Stomach (tissue), 9 donors: ENCODE data around the gene ZNF318. TPM values are rescaled to one million over a fixed set of nuclear protein-coding genes. Genes with fewer than 3 reads are reported as not detected.
"Not testable (repeated sequence)": the region's sequence is repeated elsewhere in the genome, so short reads cannot be mapped to it uniquely, and the experiment has no call there.

Experiments used
- DNase-seq, 2 donors: peaks; one replicate each; pipeline versions ENCODE4 v3.0.0 to v3.0.0-alpha.2; 2013 to 2019
- H3K27ac ChIP-seq, 5 donors: fragments of 200-600 bp in 4 of 5; sonication (generic) in 4 of 5; one replicate each; pipeline ENCODE4 v1.5.1; 2013 to 2019; ENCODE audit warnings: mild to moderate bottlenecking in 1 of 5, moderate library complexity in 1 of 5
- H3K27me3 ChIP-seq, 3 donors: fragments of 200-600 bp; sonication (generic); one replicate each; pipeline ENCODE4 v1.5.1; 2017 to 2019; ENCODE audit warnings: mixed run types in 1 of 3
- H3K36me3 ChIP-seq, 4 donors: fragments of 200-600 bp; sonication (generic); 1 replicate in 3 of 4; 2 replicates in 1 of 4; pipeline ENCODE4 v1.5.1; 2016 to 2019
- H3K4me1 ChIP-seq, 4 donors: fragments of 200-600 bp; sonication (generic); one replicate each; pipeline ENCODE4 v1.5.1; 2016 to 2019
- H3K4me3 ChIP-seq, 4 donors: fragments of 200-600 bp; sonication (generic) in 3 of 4; one replicate each; pipeline ENCODE4 v1.5.1; 2016 to 2019; ENCODE audit warnings: mild to moderate bottlenecking in 1 of 4
- H3K9me3 ChIP-seq, 4 donors: fragments of 200-600 bp; sonication (generic); one replicate each; pipeline ENCODE4 v1.5.1; 2016 to 2019
- CTCF ChIP-seq, 7 experiments: fragments of 450-650 bp in 4 of 7; fragments of 200-600 bp in 3 of 7; sonication (generic) in 3 of 7; IDR thresholded peaks; one replicate each; pipeline ENCODE4 v1.5.1; 2016 to 2019; ENCODE audit warnings: antibody characterized with exemption in 7 of 7, control low read depth in 2 of 7, mild to moderate bottlenecking in 1 of 7
- EP300 ChIP-seq: sonication (generic); formaldehyde crosslinking; IDR thresholded peaks from one replicate; pipeline ENCODE4 v1.6.1; 2017; ENCODE audit warnings: antibody characterized with exemption
- POLR2A ChIP-seq, 4 donors: fragments of 450-650 bp; IDR thresholded peaks; one replicate each; pipeline ENCODE4 v1.6.1; 2016; ENCODE audit warnings: antibody characterized with exemption in 4 of 4, control low read depth in 2 of 4, mild to moderate bottlenecking in 1 of 4, moderate library complexity in 1 of 4
- POLR2AphosphoS5 ChIP-seq, 3 donors: sonication (generic); formaldehyde crosslinking; IDR thresholded peaks; one replicate each; pipeline ENCODE4 v1.6.1; 2016; ENCODE audit warnings: antibody characterized with exemption in 3 of 3
- WGBS, 5 donors: extraction: QIAGEN DNeasy Blood & Tissue Kit in 3 of 5; methylation state at CpG; one replicate each; pipeline versions ENCODE4 v1.1.5 to v1.1.7; 2013 to 2018; 5-methylcytosine and 5-hydroxymethylcytosine counted together
- intact Hi-C: fragments of 100-400 bp; cut with DNase I; formaldehyde crosslinking; loops from one replicate; pipeline ENCODE4 v1.15.1; 2023; ENCODE audit warnings: low total_unique reads
- polyA plus RNA-seq, 3 donors: library from polyadenylated mRNA; stranded (reverse); fragments of 200-250 nt; gene quantifications; one replicate each; pipeline ENCODE4 v1.2.3, GENCODE V29; 2013
- total RNA-seq, 5 donors: library from RNA; depleted of rRNA; stranded (reverse); fragments of >200 nt; gene quantifications; one replicate each; pipeline versions ENCODE4 v1.1.0 to v1.2.3, GENCODE V29; 2014 to 2016
- donor health status: healthy with polysubstance abuse.
- donor health status: Bipolar disorder and iron deficiency.
- donor health status: healthy.

The ZNF318 gene
- total and polyA plus RNA-seq, 8 donors: 2.6 to 13.3 (median 7.2) TPM

GRCh38 chr6:43304361-43304760, 65.1 kb downstream of the ZNF318 start:
- no peaks in the 10 kb centered on the region for H3K9me3 ChIP-seq
- 66 to 81% (median 72%) methylated on average over 3 of the region's 3 CpGs for WGBS, 5 donors
- H3K27ac ChIP-seq: no peak overlapping the region
- intact Hi-C loops: no loop called here
- DNase-seq: no peak
- no peaks in the 10 kb centered on the region for H3K36me3 ChIP-seq
- peaks cover 0 to 64% (median 10%) of the 10 kb centered on the region in 3 donors for H3K27me3 ChIP-seq
- H3K4me1 ChIP-seq: peaks cover 0 to 15% (median 13%) of the 10 kb centered on the region in 4 donors
- no peak overlapping the region for H3K4me3 ChIP-seq
- TF ChIP-seq POLR2AphosphoS5 (IDR thresholded peaks at IDR 0.05) (no peak), EP300 (no peak)

DNA sequence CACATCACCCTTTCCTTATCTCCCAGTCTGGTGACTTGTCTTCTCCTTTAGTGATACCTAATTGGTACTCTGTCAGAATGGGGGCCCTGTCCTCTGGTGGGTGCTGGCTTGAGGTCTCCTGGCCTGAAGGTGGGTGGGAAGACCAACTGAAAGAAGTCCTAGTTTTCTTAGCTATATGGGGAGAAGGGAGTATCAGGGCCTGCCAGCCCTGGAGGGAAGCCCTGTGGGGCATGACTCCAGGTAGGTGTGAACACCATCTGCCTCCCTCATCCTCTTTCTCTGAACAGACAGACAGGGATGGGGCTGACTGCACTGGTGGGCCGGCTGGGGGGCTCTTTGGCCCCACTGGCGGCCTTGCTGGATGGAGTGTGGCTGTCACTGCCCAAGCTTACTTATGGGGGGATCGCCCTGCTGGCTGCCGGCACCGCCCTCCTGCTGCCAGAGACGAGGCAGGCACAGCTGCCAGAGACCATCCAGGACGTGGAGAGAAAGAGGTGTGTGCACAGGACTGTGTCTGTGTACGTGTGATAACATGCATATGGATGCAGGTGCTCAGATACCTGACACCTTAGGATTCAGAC, 65.6 kb downstream of the ZNF318 start:
- Histone ChIP-seq H3K4me1 (peaks cover 0 to 11% (median 10%) of the 10 kb centered on the region in 4 donors), H3K36me3 (no peaks in the 10 kb centered on the region), H3K27me3 (peaks cover 0 to 66% (median 10%) of the 10 kb centered on the region in 3 donors), H3K27ac (no peak overlapping the region), H3K4me3 (no peak overlapping the region), H3K9me3 (no peaks in the 10 kb centered on the region)
- 69 to 78% (median 75%) methylated on average over 6 to 8 of the region's 8 CpGs for WGBS, 5 donors
- intact Hi-C loops: no loop called here
- DNase-seq: no peak
- TF ChIP-seq POLR2AphosphoS5 (IDR thresholded peaks at IDR 0.05): no peak
- no peak for TF ChIP-seq POLR2A (IDR thresholded peaks at IDR 0.05)
- no peak for TF ChIP-seq CTCF (IDR thresholded peaks at IDR 0.05)

GRCh38 chr6:43303006-43303405, 66.4 kb downstream of the ZNF318 start:
- H3K27ac ChIP-seq, intact Hi-C loops: not testable (repeated sequence)
- 82 to 88% (median 82%) methylated on average over 11 of the region's 11 CpGs for WGBS, 5 donors

GRCh38 chr6:43302126-43302525, 67.3 kb downstream of the ZNF318 start:
- Histone ChIP-seq H3K4me3 (no peak overlapping the region), H3K9me3 (no peaks in the 10 kb centered on the region), H3K36me3 (no peaks in the 10 kb centered on the region), H3K27ac (no peak overlapping the region), H3K27me3 (peaks cover 0 to 61% (median 0%) of the 10 kb centered on the region in 3 donors), H3K4me1 (no peaks in the 10 kb centered on the region)
- 74 to 87% (median 85%) methylated on average over 7 to 19 of the region's 19 CpGs for WGBS, 5 donors
- TF ChIP-seq POLR2AphosphoS5 (IDR thresholded peaks at IDR 0.05) (no peak), POLR2A (IDR thresholded peaks at IDR 0.05) (no peak), EP300 (no peak), CTCF (IDR thresholded peaks at IDR 0.05) (no peak)
- DNase-seq: no peak
- intact Hi-C loops: no loop called here

More at GRCh38 chr6:43303006-43303405, 66.4 kb downstream of the ZNF318 start:
- H3K4me3 ChIP-seq, H3K4me1 ChIP-seq, DNase-seq, H3K9me3 ChIP-seq, H3K36me3 ChIP-seq: not testable (repeated sequence)
- peaks cover 0 to 66% (median 3%) of the 10 kb centered on the region in 3 donors for H3K27me3 ChIP-seq

DNA sequence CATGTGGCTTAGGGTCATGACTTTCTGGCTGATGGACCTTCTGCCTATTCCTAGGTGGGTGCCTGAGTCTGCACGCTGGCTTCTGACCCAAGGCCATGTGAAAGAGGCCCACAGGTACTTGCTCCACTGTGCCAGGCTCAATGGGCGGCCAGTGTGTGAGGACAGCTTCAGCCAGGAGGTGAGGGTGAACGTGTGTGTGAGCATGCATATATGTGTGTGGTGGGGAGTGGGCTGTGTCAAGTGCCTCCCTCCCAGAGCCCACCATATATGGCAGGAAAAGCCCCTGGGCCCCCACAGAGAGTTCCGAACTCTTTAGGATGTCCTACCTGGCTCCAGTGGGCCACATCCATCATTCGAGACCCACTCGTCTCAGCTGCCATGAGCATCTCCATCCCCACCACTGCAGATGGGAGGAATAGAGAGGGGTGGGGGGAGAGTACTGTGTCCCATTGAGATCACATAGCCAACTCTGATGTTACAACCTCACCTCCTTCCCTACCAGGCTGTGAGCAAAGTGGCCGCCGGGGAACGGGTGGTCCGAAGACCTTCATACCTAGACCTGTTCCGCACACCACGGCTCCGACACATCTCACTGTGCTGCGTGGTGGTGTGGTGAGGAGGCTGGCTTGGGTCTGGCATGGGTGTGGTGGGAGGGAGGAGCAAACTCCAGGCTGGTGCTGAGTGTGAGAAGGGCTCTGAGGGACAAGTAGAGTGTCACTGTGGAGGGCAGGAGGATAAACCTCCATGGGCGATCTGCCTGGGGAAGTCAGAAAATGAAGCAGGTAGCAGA, 68.2 kb downstream of the ZNF318 start:
- Histone ChIP-seq H3K4me1 (no peaks in the 10 kb centered on the region), H3K27ac (no peak overlapping the region), H3K36me3 (no peaks in the 10 kb centered on the region), H3K9me3 (no peaks in the 10 kb centered on the region), H3K4me3 (no peak overlapping the region), H3K27me3 (peaks cover 0 to 61% (median 0%) of the 10 kb centered on the region in 3 donors)
- 85 to 87% (median 87%) methylated on average over 13 to 15 of the region's 15 CpGs for WGBS, 5 donors
- no peak for DNase-seq
- no peak for TF ChIP-seq POLR2AphosphoS5 (IDR thresholded peaks at IDR 0.05)
- TF ChIP-seq POLR2A (IDR thresholded peaks at IDR 0.05): no peak
- no peak for TF ChIP-seq CTCF (IDR thresholded peaks at IDR 0.05)
- no peak for TF ChIP-seq EP300
- intact Hi-C loops: no loop called here
